ENCODE results near the gene SLC7A6. TPM values are rescaled to one million over a fixed set of nuclear protein-coding genes. Genes with fewer than 3 reads are reported as not detected.

Gene SLC7A6
- total and polyA plus RNA-seq, 2 of the 8 experiments (the other 6 are each of a cell fraction or from before 2014, with no cell fraction given): 28.0 to 37.8 TPM

DNA sequence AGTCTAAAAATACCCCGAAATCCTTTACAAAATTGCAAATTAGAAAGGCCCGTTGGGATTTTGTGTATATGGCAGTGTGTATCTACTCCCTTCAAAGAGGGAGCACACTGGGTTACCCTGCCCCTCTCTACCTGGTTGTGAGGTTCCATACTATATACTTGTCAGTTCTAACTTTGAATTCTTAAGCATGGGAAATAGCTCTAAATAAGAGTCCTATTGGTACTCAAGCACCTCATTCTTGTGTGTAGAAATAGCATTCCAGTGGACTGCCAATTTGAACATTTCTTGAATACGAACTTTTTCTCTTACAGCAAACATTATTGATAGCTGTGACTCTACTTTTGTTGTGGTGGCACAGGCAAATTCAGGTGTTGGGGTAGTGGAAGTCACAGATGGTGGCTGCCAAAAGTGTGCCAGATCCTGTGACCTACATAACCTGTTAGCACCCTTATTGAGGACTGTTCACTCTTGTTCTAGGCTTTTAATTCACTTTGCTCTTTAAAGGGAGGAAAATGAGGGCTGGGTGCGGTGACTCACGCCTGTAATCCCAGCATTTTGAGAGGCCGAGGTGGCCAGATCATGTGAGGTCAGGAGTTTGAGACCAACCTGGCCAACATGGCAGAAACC is 44.5 kb upstream of the SLC7A6 start (continued):
- TF ChIP-seq CHD7 (IDR thresholded peaks at IDR 0.05; ENCODE audit: insufficient replicate concordance, low read length): no peak
- TF ChIP-seq MAX (IDR thresholded peaks at IDR 0.05): no peak
- no peak for TF ChIP-seq TBP (IDR thresholded peaks at IDR 0.05; ENCODE audit: low read depth, low read length)
- TF ChIP-seq GABPA (IDR thresholded peaks at IDR 0.05; ENCODE audit: borderline replicate concordance, insufficient read depth, low read length): no peak
- no peak for TF ChIP-seq TCF12 (IDR thresholded peaks at IDR 0.05; ENCODE audit: low read depth, low read length)
- TF ChIP-seq SP4 (IDR thresholded peaks at IDR 0.05; ENCODE audit: low read length): no peak
- TF ChIP-seq KDM5A (IDR thresholded peaks at IDR 0.05; ENCODE audit: low read length): no peak
- TF ChIP-seq SUZ12 (IDR thresholded peaks at IDR 0.05; ENCODE audit: low read length): no peak
- no peak for TF ChIP-seq CREB1 (IDR thresholded peaks at IDR 0.05)
- no peak for TF ChIP-seq CBX5 (IDR thresholded peaks at IDR 0.05; ENCODE audit: low read depth, low read length)
